H1 (cell line): ENCODE measurements around the gene PILRB. TPM values are rescaled to one million over a fixed set of nuclear protein-coding genes. Genes with fewer than 3 reads are reported as not detected.

Source experiments
- BRCA1 ChIP-seq: IDR thresholded peaks from 2 replicates; pipeline ENCODE4 v1.6.1; 2012; ENCODE audit warnings: low read depth, low read length, improper control_type of control experiment
- CREB1 ChIP-seq: IDR thresholded peaks from 2 replicates; pipeline ENCODE4 v1.6.1; 2012; ENCODE audit warnings: inconsistent platforms
- CTCF ChIP-seq, 3 experiments: IDR thresholded peaks; 1 replicate in 2 of 3; 2 replicates in 1 of 3; pipeline versions ENCODE4 v1.5.1 to v1.6.1; 2011; ENCODE audit warnings: low read length in 3 of 3, mild to moderate bottlenecking in 3 of 3, inconsistent platforms in 2 of 3, low read depth in 1 of 3, moderate library complexity in 1 of 3; ENCODE audit not compliant: insufficient read depth in 1 of 3; ENCODE audit errors: control extremely low read depth in 1 of 3
- E2F6 ChIP-seq: IDR thresholded peaks from 2 replicates; pipeline ENCODE4 v1.6.1; 2012; ENCODE audit warnings: inconsistent platforms
- FOSL1 ChIP-seq: IDR thresholded peaks from 2 replicates; pipeline ENCODE4 v1.6.1; 2011; ENCODE audit warnings: mild to moderate bottlenecking, low read depth, low read length, moderate library complexity; ENCODE audit not compliant: insufficient read depth
- GTF2F1 ChIP-seq: IDR thresholded peaks from 2 replicates; pipeline ENCODE4 v1.6.1; 2012; ENCODE audit warnings: low read depth, low read length, improper control_type of control experiment, borderline replicate concordance
- HDAC6 ChIP-seq: IDR thresholded peaks from one replicate; pipeline ENCODE4 v1.7.1; 2012; ENCODE audit warnings: low read depth, mild to moderate bottlenecking, inconsistent platforms, low read length, moderate library complexity
- NRF1 ChIP-seq: IDR thresholded peaks from 2 replicates; pipeline ENCODE4 v1.6.1; 2011; ENCODE audit warnings: mild to moderate bottlenecking, low read depth, low read length, improper control_type of control experiment
- RBBP5 ChIP-seq: IDR thresholded peaks from 2 replicates; pipeline ENCODE4 v1.7.1; 2012; ENCODE audit warnings: low read depth, mild to moderate bottlenecking, inconsistent platforms, low read length, moderate library complexity, borderline replicate concordance
- ZNF274 ChIP-seq: IDR thresholded peaks from 2 replicates; pipeline ENCODE4 v1.7.0; 2012; ENCODE audit warnings: low read length, borderline replicate concordance; ENCODE audit errors: extremely low read depth
- polyA plus RNA-seq, 7 experiments: library from polyadenylated mRNA; depleted of rRNA in 3 of 7; stranded (reverse) in 5 of 7; unstranded in 2 of 7; fragments of >200 nt in 5 of 7; fragments of 200-250 nt in 2 of 7; gene quantifications; 1 replicate in 5 of 7; 2 replicates in 1 of 7; 4 replicates in 1 of 7; pipeline versions ENCODE4 v1.2.1 to v1.2.3, GENCODE V29; 2011 to 2013; ENCODE audit warnings: missing spikeins in 2 of 7, mixed read lengths in 2 of 7
- total RNA-seq: library from RNA; stranded (reverse); fragmentation: NEBNext Ultra II Directional; extraction: Animal tissue kit (Norgen Biotek cat#: 25700); gene quantifications from 2 replicates; pipeline ENCODE4 v1.2.1, GENCODE V29; 2021

The PILRB gene
- total and polyA plus RNA-seq, 2 of the 8 experiments (the other 6 are each of a cell fraction or from before 2014, with no cell fraction given), result 32.2 to 49.9 TPM

- TF ChIP-seq CTCF (IDR thresholded peaks at IDR 0.05; ENCODE audit: control extremely low read depth in 1 of 3, insufficient read depth in 1 of 3, low read depth in 1 of 3, low read length in 3 of 3) (peak; percentile 56 to 67 (median 63)), CREB1 (peak; percentile 80), BRCA1 (no peak), HDAC6 (no peak), E2F6 (no peak), FOSL1 (no peak), RBBP5 (no peak), ZNF274 (no peak), GTF2F1 (no peak), NRF1 (no peak)
These were observed 42.7 kb downstream of the PILRB start (continued) for GRCh38 chr7:100400656-100401055.
